Panc1 (cell line): ENCODE data around the gene ERAL1.

Experiments used
- CTCF ChIP-seq: fragments of 450-650 bp; IDR thresholded peaks from 2 replicates; pipeline ENCODE4 v1.5.1; 2017; ENCODE audit warnings: mild to moderate bottlenecking
- TCF7L2 ChIP-seq: IDR thresholded peaks from 2 replicates; pipeline ENCODE4 v1.6.1; 2011; ENCODE audit warnings: mild to moderate bottlenecking, low read depth, low read length, inconsistent platforms

GRCh38 chr17:28887871-28888471 lies 33.2 kb downstream of the ERAL1 start:
- TF ChIP-seq CTCF (no peak), TCF7L2 (no peak)
